Adrenal gland (tissue), 12 donors: ENCODE data around the gene PACRG. TPM values are rescaled to one million over a fixed set of nuclear protein-coding genes. Genes with fewer than 3 reads are reported as not detected.

Source experiments
- DNase-seq, 7 donors: peaks; one replicate each; pipeline ENCODE4 v3.0.0-alpha.2; 2019 to 2020
- H3K27ac ChIP-seq, 5 donors: fragments of 200-600 bp; sonication (generic) in 4 of 5; 1 replicate in 3 of 5; 2 replicates in 2 of 5; pipeline versions ENCODE4 v1.5.1 to v1.8.0; 2016 to 2020; ENCODE audit warnings: mild to moderate bottlenecking in 1 of 5
- H3K27me3 ChIP-seq: fragments of 200-600 bp; 2 replicates; pipeline ENCODE4 v1.8.0; 2021
- H3K36me3 ChIP-seq, 2 donors: fragments of 200-600 bp; replicated peaks in 1 of 2; 1 replicate in 1 of 2; 2 replicates in 1 of 2; pipeline versions ENCODE4 v1.5.1 to v1.8.0; 2018 to 2022
- H3K4me1 ChIP-seq, 2 donors: fragments of 200-600 bp; replicated peaks in 1 of 2; 1 replicate in 1 of 2; 2 replicates in 1 of 2; pipeline versions ENCODE4 v1.5.1 to v1.8.0; 2018 to 2021
- H3K4me3 ChIP-seq, 4 donors: fragments of 200-600 bp; sonication (generic) in 3 of 4; one replicate each; pipeline ENCODE4 v1.5.1; 2016 to 2018
- H3K9me3 ChIP-seq, 3 donors: fragments of 200-600 bp; sonication (generic) in 1 of 3; replicated peaks in 1 of 3; 1 replicate in 2 of 3; 2 replicates in 1 of 3; pipeline versions ENCODE4 v1.5.1 to v1.8.0; 2016 to 2021
- CTCF ChIP-seq, 6 experiments: fragments of 450-650 bp in 4 of 6; fragments of 200-600 bp in 2 of 6; sonication (generic) in 1 of 6; IDR thresholded peaks; 1 replicate in 5 of 6; 2 replicates in 1 of 6; pipeline versions ENCODE4 v1.5.1 to v1.8.0; 2016 to 2021; ENCODE audit warnings: antibody characterized with exemption in 6 of 6, mild to moderate bottlenecking in 2 of 6, moderate library complexity in 1 of 6
- POLR2A ChIP-seq, 2 donors: fragments of 450-650 bp; IDR thresholded peaks; one replicate each; pipeline ENCODE4 v1.6.1; 2017; ENCODE audit warnings: antibody characterized with exemption in 2 of 2, mild to moderate bottlenecking in 2 of 2, moderate library complexity in 1 of 2
- WGBS, 4 donors: extraction: QIAGEN DNeasy Blood & Tissue Kit in 2 of 4; methylation state at CpG; one replicate each; pipeline versions ENCODE4 v1.1.5 to v1.1.7; 2013 to 2017; 5-methylcytosine and 5-hydroxymethylcytosine counted together
- intact Hi-C, 2 donors: fragments of 100-400 bp; cut with DNase I; formaldehyde crosslinking; loops; one replicate each; pipeline versions ENCODE4 v1.14.1 to v1.15.0; 2022 to 2023
- polyA plus RNA-seq, 3 donors: library from polyadenylated mRNA; stranded (reverse); fragments of 200-250 nt in 2 of 3; fragments of 350-450 nt in 1 of 3; fragmentation: Illumina TruSeq in 1 of 3; extraction: RNeasy Lipid Tissue Mini Kit (QIAGEN cat#74804) in 1 of 3; gene quantifications; one replicate each; pipeline ENCODE4 v1.2.3, GENCODE V29; 2013 to 2014
- total RNA-seq, 9 donors: library from RNA; depleted of rRNA in 4 of 9; stranded (reverse); fragments of >200 nt in 4 of 9; fragments of 120-200 nt in 1 of 9; fragmentation: NEBNext Ultra II Directional in 1 of 9; extraction: Animal tissue kit (Norgen Biotek cat#: 25700) in 1 of 9; gene quantifications; one replicate each; pipeline versions ENCODE4 v1.1.0 to v1.2.4, GENCODE V29; 2013 to 2023
- donor health status: healthy with polysubstance abuse.
- donor health status: Bipolar disorder and iron deficiency.
- donor health status: DM: yes; HTN: yes; CAD: no.
- donor health status: DM: no; HTN: no; CAD: no.
- donor health status: DM: no; HTN: no; CAD: no.
- donor health status: DM: yes; HTN: yes; CAD: no.

The PACRG gene
- total and polyA plus RNA-seq, 12 donors: 0.18 to 6.1 (median 1.4) TPM

DNA sequence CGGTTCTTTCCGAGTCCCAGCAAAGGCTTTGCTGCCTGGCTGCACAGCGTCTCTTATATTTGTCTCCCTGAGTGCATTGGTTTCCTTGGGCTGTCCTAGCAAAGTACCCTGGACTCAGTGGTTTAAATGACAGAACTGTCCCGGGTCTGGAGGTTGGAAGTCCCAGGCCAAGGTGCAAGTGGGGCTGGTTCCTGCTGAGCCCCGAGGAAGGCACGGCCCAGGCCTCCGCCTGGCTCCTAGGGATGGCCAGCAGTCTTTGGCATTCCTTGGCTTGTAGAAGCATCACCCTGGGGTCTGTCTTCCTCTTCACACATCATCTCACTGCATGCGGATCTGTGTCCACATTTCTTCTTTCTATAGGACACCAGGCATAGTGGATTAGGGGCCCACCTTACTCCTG, 621.9 kb downstream of the PACRG start:
- Histone ChIP-seq H3K27me3 (no peaks in the 10 kb centered on the region), H3K27ac (no peak overlapping the region), H3K4me3 (no peak overlapping the region), H3K9me3 (no peaks in the 10 kb centered on the region), H3K36me3 (no peaks in the 10 kb centered on the region), H3K4me1 (peaks cover 10 to 23% of the 10 kb centered on the region in 2 donors)
- TF ChIP-seq CTCF (IDR thresholded peaks at IDR 0.05) (no peak), POLR2A (IDR thresholded peaks at IDR 0.05) (no peak)
- no peak for DNase-seq
- WGBS, 4 donors: 93 to 100% (median 96%) methylated on average over 7 to 8 of the region's 8 CpGs
- intact Hi-C loops: loop anchor here in 1 of 2 donors (10.0 kb wide), 1 partner anchor 55 kb away; no protein-coding TSS in a partner anchor

- no peak for DNase-seq
- TF ChIP-seq POLR2A (IDR thresholded peaks at IDR 0.05): no peak
- H3K4me1 ChIP-seq: peaks cover 23 to 36% of the 10 kb centered on the region in 2 donors
- no peak overlapping the region for H3K4me3 ChIP-seq
- intact Hi-C loops: loop anchor here in 1 of 2 donors (10.0 kb wide), 1 partner anchor 54 kb away; no protein-coding TSS in a partner anchor
- H3K27me3 ChIP-seq: no peaks in the 10 kb centered on the region
- H3K9me3 ChIP-seq: no peaks in the 10 kb centered on the region
- WGBS, 4 donors: 73 to 90% (median 84%) methylated on average over 6 of the region's 6 CpGs
- H3K36me3 ChIP-seq: no peaks in the 10 kb centered on the region
- H3K27ac ChIP-seq: no peak overlapping the region
These were observed 623.2 kb downstream of the PACRG start for GRCh38 chr6:163351013-163351412.

DNA sequence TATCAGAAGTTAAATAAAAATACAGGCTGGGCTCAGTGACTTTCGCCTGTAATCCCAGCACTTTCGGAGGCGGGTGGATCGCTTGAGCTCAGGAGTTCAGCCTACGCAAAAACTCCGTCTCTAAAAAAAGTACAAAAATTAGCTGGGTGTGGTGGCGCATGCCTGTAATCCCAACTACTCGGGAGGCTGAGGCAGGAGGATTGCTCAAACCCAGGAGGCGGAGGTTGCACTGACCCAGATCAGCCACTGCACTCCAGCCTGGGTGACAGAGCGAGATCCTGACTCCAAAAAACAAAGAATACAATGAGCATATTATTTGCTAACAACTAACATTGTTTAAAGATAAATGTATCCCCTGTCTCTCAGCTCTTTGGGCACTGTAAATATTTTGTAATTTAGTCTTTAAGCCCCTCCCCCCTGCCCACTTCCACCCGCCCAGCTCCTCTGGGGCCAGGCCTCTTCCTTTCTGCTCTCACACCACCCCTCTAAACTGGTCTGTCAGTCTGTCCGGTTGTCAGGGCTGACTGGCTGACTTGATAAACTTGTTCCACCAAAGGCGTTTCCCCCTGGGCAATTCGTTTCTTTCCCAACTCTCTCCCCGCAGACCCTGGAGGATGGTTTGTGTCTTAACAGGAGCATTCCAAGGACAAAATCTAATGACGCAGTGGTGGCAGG, 624.4 kb downstream of the PACRG start:
- H3K4me1 ChIP-seq: peaks cover 26 to 40% of the 10 kb centered on the region in 2 donors
- H3K9me3 ChIP-seq: no peaks in the 10 kb centered on the region
- 82 to 87% (median 85%) methylated on average over 15 to 16 of the region's 16 CpGs for WGBS, 4 donors
- peak overlapping the region in 1 of 5 donors; percentile 87 for H3K27ac ChIP-seq
- H3K36me3 ChIP-seq: no peaks in the 10 kb centered on the region
- TF ChIP-seq POLR2A (IDR thresholded peaks at IDR 0.05) (no peak), CTCF (IDR thresholded peaks at IDR 0.05) (no peak)
- intact Hi-C loops: loop anchor here in 1 of 2 donors (10.0 kb wide), 1 partner anchor 53 kb away; no protein-coding TSS in a partner anchor
- peak in 1 of 7 donors; percentile 8 for DNase-seq
- no peaks in the 10 kb centered on the region for H3K27me3 ChIP-seq
- H3K4me3 ChIP-seq: no peak overlapping the region

DNA sequence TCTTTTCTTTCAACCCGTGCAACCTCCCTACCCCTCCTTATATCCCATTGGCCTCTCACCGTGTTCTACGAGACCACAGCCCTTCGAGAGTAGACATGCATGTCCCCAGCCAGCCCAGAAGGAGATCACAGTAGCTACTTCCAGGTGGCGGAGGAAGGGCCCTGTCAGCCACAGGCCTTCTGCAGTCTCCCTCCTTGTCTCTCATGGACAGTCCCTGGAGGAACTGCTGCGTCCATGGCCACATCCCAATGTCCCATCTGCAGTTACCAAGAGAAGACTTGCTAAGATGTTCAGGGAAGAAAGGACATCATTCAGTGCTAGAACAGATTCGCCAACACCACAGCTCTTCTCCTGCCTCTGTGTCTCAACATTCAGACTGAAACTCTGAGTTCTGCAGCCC, 625.2 kb downstream of the PACRG start:
- H3K27me3 ChIP-seq: no peaks in the 10 kb centered on the region
- no peak for TF ChIP-seq CTCF (IDR thresholded peaks at IDR 0.05)
- TF ChIP-seq POLR2A (IDR thresholded peaks at IDR 0.05): no peak
- peaks cover 26 to 40% of the 10 kb centered on the region in 2 donors for H3K4me1 ChIP-seq
- no peak for DNase-seq
- no peak overlapping the region for H3K4me3 ChIP-seq
- no peaks in the 10 kb centered on the region for H3K36me3 ChIP-seq
- H3K27ac ChIP-seq: peak overlapping the region in 2 of 5 donors; percentile 8 to 87
- intact Hi-C loops: loop anchor here in 1 of 2 donors (10.0 kb wide), 1 partner anchor 52 kb away; no protein-coding TSS in a partner anchor
- whole genome bisulfite sequencing, 4 donors: 78 to 94% (median 88%) methylated on average over 5 to 7 of the region's 7 CpGs
- H3K9me3 ChIP-seq: no peaks in the 10 kb centered on the region
